Measurements from ENCODE around the gene USP24.

DNA sequence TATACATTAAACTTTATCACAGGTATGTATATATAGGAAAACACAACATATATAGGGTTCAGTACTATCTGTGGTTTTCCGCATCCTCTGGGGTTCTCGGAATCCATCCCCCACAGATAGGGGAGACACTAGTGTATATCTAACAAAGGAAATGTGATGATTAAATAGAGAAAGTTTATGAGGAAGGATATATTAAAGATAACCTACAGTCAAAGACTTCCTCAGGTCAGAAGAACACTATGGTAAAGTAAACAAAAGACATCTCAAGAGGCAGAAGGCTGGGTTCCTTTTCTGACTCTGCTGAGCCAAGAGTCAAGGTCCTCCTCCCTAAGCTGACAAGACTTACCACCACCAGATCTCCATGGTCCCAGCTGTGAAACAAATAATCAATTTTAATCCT lies 12.1 kb downstream of the USP24 start:
- TF ChIP-seq, protein P1, sequence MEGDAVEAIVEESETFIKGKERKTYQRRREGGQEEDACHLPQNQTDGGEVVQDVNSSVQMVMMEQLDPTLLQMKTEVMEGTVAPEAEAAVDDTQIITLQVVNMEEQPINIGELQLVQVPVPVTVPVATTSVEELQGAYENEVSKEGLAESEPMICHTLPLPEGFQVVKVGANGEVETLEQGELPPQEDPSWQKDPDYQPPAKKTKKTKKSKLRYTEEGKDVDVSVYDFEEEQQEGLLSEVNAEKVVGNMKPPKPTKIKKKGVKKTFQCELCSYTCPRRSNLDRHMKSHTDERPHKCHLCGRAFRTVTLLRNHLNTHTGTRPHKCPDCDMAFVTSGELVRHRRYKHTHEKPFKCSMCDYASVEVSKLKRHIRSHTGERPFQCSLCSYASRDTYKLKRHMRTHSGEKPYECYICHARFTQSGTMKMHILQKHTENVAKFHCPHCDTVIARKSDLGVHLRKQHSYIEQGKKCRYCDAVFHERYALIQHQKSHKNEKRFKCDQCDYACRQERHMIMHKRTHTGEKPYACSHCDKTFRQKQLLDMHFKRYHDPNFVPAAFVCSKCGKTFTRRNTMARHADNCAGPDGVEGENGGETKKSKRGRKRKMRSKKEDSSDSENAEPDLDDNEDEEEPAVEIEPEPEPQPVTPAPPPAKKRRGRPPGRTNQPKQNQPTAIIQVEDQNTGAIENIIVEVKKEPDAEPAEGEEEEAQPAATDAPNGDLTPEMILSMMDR (IDR thresholded peaks at IDR 0.05), result no peak
- TF ChIP-seq POLR2AphosphoS5 (IDR thresholded peaks at IDR 0.05; ENCODE audit: insufficient read depth in 1 of 2, low read depth in 1 of 2) (no peak), POLR2A (IDR thresholded peaks at IDR 0.05) (no peak)
